HG03064 (cell line): ENCODE results near the gene BABAM2.

ENCODE experiments used
- ATAC-seq: cut with Tn5 transposase; IDR thresholded peaks from one replicate; pipeline ENCODE4 v1.9.1; 2021; ENCODE audit warnings: low read depth; ENCODE audit not compliant: unreplicated experiment

BABAM2 gene

GRCh38 chr2:28175028-28175427, 284.5 kb downstream of the BABAM2 start:
- ATAC-seq, result no peak

- ATAC-seq, result no peak
Measured at GRCh38 chr2:28178946-28179345, 288.4 kb downstream of the BABAM2 start.

GRCh38 chr2:28181801-28182200, 291.3 kb downstream of the BABAM2 start:
- ATAC-seq, result no peak

- no peak for ATAC-seq
Measured at GRCh38 chr2:28182348-28182747, 291.8 kb downstream of the BABAM2 start.

GRCh38 chr2:28185153-28185552, 294.6 kb downstream of the BABAM2 start:
- ATAC-seq, result no peak

GRCh38 chr2:28185891-28186290, 295.4 kb downstream of the BABAM2 start:
- ATAC-seq, result no peak

GRCh38 chr2:28187186-28187585, 296.7 kb downstream of the BABAM2 start:
- no peak for ATAC-seq

GRCh38 chr2:28188436-28188835, 297.9 kb downstream of the BABAM2 start:
- no peak for ATAC-seq

- ATAC-seq, result no peak
Measured at GRCh38 chr2:28193630-28194403, 303.3 kb downstream of the BABAM2 start.

GRCh38 chr2:28199995-28200679, 309.6 kb downstream of the BABAM2 start:
- ATAC-seq, result no peak

- no peak for ATAC-seq
Measured at GRCh38 chr2:28201671-28202180, 311.2 kb downstream of the BABAM2 start.

GRCh38 chr2:28202719-28203118, 312.2 kb downstream of the BABAM2 start:
- ATAC-seq, result no peak

GRCh38 chr2:28206762-28207161, 316.2 kb downstream of the BABAM2 start:
- no peak for ATAC-seq

GRCh38 chr2:28209261-28209691, 318.7 kb downstream of the BABAM2 start:
- no peak for ATAC-seq

- no peak for ATAC-seq
Measured at GRCh38 chr2:28209864-28210263, 319.3 kb downstream of the BABAM2 start.

GRCh38 chr2:28210535-28210934, 320.0 kb downstream of the BABAM2 start:
- no peak for ATAC-seq

- ATAC-seq, result no peak
Measured at GRCh38 chr2:28216331-28216730, 325.8 kb downstream of the BABAM2 start.

- no peak for ATAC-seq
Measured at GRCh38 chr2:28217042-28217740, 326.7 kb downstream of the BABAM2 start.

GRCh38 chr2:28219138-28219537, 328.6 kb downstream of the BABAM2 start:
- no peak for ATAC-seq

GRCh38 chr2:28219758-28220368, 329.3 kb downstream of the BABAM2 start:
- ATAC-seq, result no peak
